Measurements from ENCODE around the gene PITPNM3. TPM values are rescaled to one million over a fixed set of nuclear protein-coding genes. Genes with fewer than 3 reads are reported as not detected.

Gene PITPNM3
- total and polyA plus RNA-seq, 2 experiments from 2014 or later = 0.77 to 6.5 TPM

GRCh38 chr17:6467567-6467966 lies 88.8 kb downstream of the PITPNM3 start:
- TF ChIP-seq CTCF (IDR thresholded peaks at IDR 0.05; ENCODE audit: low read depth, low read length) = no peak
- Histone ChIP-seq H3K27ac (no peak overlapping the region), H3K4me1 (ENCODE audit: low read depth) (no peaks in the 10 kb centered on the region), H3K4me3 (no peak overlapping the region), H3K9me3 (ENCODE audit: low read depth) (no peaks in the 10 kb centered on the region), H3K27me3 (no peaks in the 10 kb centered on the region), H3K36me3 (no peaks in the 10 kb centered on the region)
- no peak for DNase-seq (ENCODE audit: low read depth in 1 of 2, low spot score in 1 of 2)

GRCh38 chr17:6465206-6466003 lies 91.0 kb downstream of the PITPNM3 start:
- Histone ChIP-seq H3K36me3 (no peaks in the 10 kb centered on the region), H3K4me1 (ENCODE audit: low read depth) (peaks cover 3% of the 10 kb centered on the region), H3K27me3 (no peaks in the 10 kb centered on the region), H3K27ac (no peak overlapping the region), H3K9me3 (ENCODE audit: low read depth) (no peaks in the 10 kb centered on the region), H3K4me3 (no peak overlapping the region)
- no peak for DNase-seq (ENCODE audit: low read depth in 1 of 2, low spot score in 1 of 2)
- no peak for TF ChIP-seq CTCF (IDR thresholded peaks at IDR 0.05; ENCODE audit: low read depth, low read length)

- Histone ChIP-seq H3K36me3 (no peaks in the 10 kb centered on the region), H3K27ac (no peak overlapping the region), H3K27me3 (no peaks in the 10 kb centered on the region), H3K9me3 (ENCODE audit: low read depth) (no peaks in the 10 kb centered on the region), H3K4me3 (no peak overlapping the region), H3K4me1 (ENCODE audit: low read depth) (peaks cover 3% of the 10 kb centered on the region)
- no peak for TF ChIP-seq CTCF (IDR thresholded peaks at IDR 0.05; ENCODE audit: low read depth, low read length)
- DNase-seq (ENCODE audit: low read depth in 1 of 2, low spot score in 1 of 2) = no peak
These were observed 91.8 kb downstream of the PITPNM3 start for GRCh38 chr17:6464446-6465041.

GRCh38 chr17:6463616-6464445 lies 92.5 kb downstream of the PITPNM3 start:
- Histone ChIP-seq H3K4me3 (no peak overlapping the region), H3K9me3 (ENCODE audit: low read depth) (no peaks in the 10 kb centered on the region)

More at GRCh38 chr17:6463616-6464445, 92.5 kb downstream of the PITPNM3 start:
- no peak for DNase-seq (ENCODE audit: low read depth in 1 of 2, low spot score in 1 of 2)
- H3K4me1 ChIP-seq (ENCODE audit: low read depth) = peaks cover 3% of the 10 kb centered on the region
- H3K27ac ChIP-seq = no peak overlapping the region
- no peak for TF ChIP-seq CTCF (IDR thresholded peaks at IDR 0.05; ENCODE audit: low read depth, low read length)
- H3K36me3 ChIP-seq = no peaks in the 10 kb centered on the region
- no peaks in the 10 kb centered on the region for H3K27me3 ChIP-seq

All from cardiac muscle cell (in vitro differentiated cells and primary cell).